Activated CD4-positive, alpha-beta T cell treated with anti-CD3 and anti-CD28 coated beads for 1 hour (primary cell): ENCODE data around the gene RFX3.
A peak's percentile ranks its signal among the peaks of the same experiment; 100 is the strongest.

Experiments used
- DNase-seq: peaks from one replicate; pipeline ENCODE4 v3.0.0-alpha.2; 2020

Gene RFX3

GRCh38 chr9:3268223-3268622, 257.6 kb downstream of the RFX3 start:
- no peak for DNase-seq

GRCh38 chr9:3263698-3264097, 262.1 kb downstream of the RFX3 start:
- no peak for DNase-seq

GRCh38 chr9:3262826-3263529, 262.8 kb downstream of the RFX3 start:
- no peak for DNase-seq

- DNase-seq = no peak
Observed at GRCh38 chr9:3261484-3261883, 264.3 kb downstream of the RFX3 start.

GRCh38 chr9:3256571-3257330, 269.1 kb downstream of the RFX3 start:
- DNase-seq = no peak

- no peak for DNase-seq
Observed at GRCh38 chr9:3251309-3251708, 274.5 kb downstream of the RFX3 start.

GRCh38 chr9:3250741-3251140, 275.1 kb downstream of the RFX3 start:
- DNase-seq = no peak

GRCh38 chr9:3247211-3247610, 278.6 kb downstream of the RFX3 start:
- DNase-seq = no peak

- DNase-seq = no peak
Observed at GRCh38 chr9:3246241-3246640, 279.6 kb downstream of the RFX3 start.

GRCh38 chr9:3244963-3245653, 280.7 kb downstream of the RFX3 start:
- DNase-seq = no peak

GRCh38 chr9:3243683-3244082, 282.1 kb downstream of the RFX3 start:
- DNase-seq = no peak

- no peak for DNase-seq
Observed at GRCh38 chr9:3241290-3241689, 284.5 kb downstream of the RFX3 start.

- DNase-seq = peak; percentile 19
Observed at GRCh38 chr9:3240656-3241268, 285.0 kb downstream of the RFX3 start.

GRCh38 chr9:3239240-3239639, 286.6 kb downstream of the RFX3 start:
- no peak for DNase-seq

GRCh38 chr9:3238236-3238635, 287.6 kb downstream of the RFX3 start:
- DNase-seq = no peak

- no peak for DNase-seq
Observed at GRCh38 chr9:3237121-3237520, 288.7 kb downstream of the RFX3 start.

GRCh38 chr9:3235497-3235896, 290.3 kb downstream of the RFX3 start:
- DNase-seq = no peak

GRCh38 chr9:3224931-3225330, 300.9 kb downstream of the RFX3 start:
- no peak for DNase-seq

- no peak for DNase-seq
Observed at GRCh38 chr9:3215658-3216057, 310.1 kb downstream of the RFX3 start.

- DNase-seq = no peak
Observed at GRCh38 chr9:3214741-3215140, 311.1 kb downstream of the RFX3 start.

GRCh38 chr9:3205421-3206095, 320.2 kb downstream of the RFX3 start:
- no peak for DNase-seq

- no peak for DNase-seq
Observed at GRCh38 chr9:3200331-3200774, 325.4 kb downstream of the RFX3 start.

- DNase-seq = no peak
Observed at GRCh38 chr9:3193791-3194190, 332.0 kb downstream of the RFX3 start.
